ENCODE data around the gene ADGRV1.

The ADGRV1 gene

DNA sequence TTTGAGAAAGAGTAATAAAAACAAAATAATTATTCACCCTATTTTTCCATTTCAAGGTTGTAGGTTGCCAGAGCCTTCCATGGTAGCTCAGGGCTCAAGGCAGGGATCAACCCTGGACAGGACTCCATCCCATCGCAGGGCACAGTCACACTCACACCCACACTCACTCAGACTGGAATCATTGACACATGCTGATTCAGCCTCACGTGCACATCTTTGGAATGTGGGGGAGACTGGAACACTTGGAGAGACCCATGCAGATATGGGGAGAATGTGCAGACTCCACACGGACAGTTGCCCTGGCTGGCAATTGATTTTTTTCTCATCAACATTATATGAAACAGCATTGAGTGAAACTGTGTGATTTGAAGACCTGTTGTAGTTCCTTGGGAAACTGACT lies 234.1 kb downstream of the ADGRV1 start:
- no peak for TF ChIP-seq YY1 (IDR thresholded peaks at IDR 0.05; ENCODE audit: low read depth)
- TF ChIP-seq, protein P1, sequence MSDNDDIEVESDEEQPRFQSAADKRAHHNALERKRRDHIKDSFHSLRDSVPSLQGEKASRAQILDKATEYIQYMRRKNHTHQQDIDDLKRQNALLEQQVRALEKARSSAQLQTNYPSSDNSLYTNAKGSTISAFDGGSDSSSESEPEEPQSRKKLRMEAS (IDR thresholded peaks at IDR 0.05) = no peak
- TF ChIP-seq TAF1 (IDR thresholded peaks at IDR 0.05; ENCODE audit: low read depth) = no peak
- no peak for TF ChIP-seq ZBTB7A (IDR thresholded peaks at IDR 0.05; ENCODE audit: low read depth)
- no peak for TF ChIP-seq RAD21 (IDR thresholded peaks at IDR 0.05; ENCODE audit: low read depth)
- TF ChIP-seq EP300 (IDR thresholded peaks at IDR 0.05; ENCODE audit: borderline replicate concordance) = no peak
- TF ChIP-seq TEAD4 (IDR thresholded peaks at IDR 0.05) = no peak
- no peak for TF ChIP-seq CEBPB (IDR thresholded peaks at IDR 0.05)
- TF ChIP-seq FOXM1 (IDR thresholded peaks at IDR 0.05; ENCODE audit: borderline replicate concordance, low read depth) = no peak
- no peak for TF ChIP-seq TCF12 (IDR thresholded peaks at IDR 0.05; ENCODE audit: low read depth)
- TF ChIP-seq NFIC (IDR thresholded peaks at IDR 0.05) = no peak
- TF ChIP-seq, protein P2, sequence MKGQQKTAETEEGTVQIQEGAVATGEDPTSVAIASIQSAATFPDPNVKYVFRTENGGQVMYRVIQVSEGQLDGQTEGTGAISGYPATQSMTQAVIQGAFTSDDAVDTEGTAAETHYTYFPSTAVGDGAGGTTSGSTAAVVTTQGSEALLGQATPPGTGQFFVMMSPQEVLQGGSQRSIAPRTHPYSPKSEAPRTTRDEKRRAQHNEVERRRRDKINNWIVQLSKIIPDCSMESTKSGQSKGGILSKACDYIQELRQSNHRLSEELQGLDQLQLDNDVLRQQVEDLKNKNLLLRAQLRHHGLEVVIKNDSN (IDR thresholded peaks at IDR 0.05) = no peak
- TF ChIP-seq, protein P3, sequence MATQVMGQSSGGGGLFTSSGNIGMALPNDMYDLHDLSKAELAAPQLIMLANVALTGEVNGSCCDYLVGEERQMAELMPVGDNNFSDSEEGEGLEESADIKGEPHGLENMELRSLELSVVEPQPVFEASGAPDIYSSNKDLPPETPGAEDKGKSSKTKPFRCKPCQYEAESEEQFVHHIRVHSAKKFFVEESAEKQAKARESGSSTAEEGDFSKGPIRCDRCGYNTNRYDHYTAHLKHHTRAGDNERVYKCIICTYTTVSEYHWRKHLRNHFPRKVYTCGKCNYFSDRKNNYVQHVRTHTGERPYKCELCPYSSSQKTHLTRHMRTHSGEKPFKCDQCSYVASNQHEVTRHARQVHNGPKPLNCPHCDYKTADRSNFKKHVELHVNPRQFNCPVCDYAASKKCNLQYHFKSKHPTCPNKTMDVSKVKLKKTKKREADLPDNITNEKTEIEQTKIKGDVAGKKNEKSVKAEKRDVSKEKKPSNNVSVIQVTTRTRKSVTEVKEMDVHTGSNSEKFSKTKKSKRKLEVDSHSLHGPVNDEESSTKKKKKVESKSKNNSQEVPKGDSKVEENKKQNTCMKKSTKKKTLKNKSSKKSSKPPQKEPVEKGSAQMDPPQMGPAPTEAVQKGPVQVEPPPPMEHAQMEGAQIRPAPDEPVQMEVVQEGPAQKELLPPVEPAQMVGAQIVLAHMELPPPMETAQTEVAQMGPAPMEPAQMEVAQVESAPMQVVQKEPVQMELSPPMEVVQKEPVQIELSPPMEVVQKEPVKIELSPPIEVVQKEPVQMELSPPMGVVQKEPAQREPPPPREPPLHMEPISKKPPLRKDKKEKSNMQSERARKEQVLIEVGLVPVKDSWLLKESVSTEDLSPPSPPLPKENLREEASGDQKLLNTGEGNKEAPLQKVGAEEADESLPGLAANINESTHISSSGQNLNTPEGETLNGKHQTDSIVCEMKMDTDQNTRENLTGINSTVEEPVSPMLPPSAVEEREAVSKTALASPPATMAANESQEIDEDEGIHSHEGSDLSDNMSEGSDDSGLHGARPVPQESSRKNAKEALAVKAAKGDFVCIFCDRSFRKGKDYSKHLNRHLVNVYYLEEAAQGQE (IDR thresholded peaks at IDR 0.05; ENCODE audit: low read depth) = no peak
- TF ChIP-seq EGR1 (IDR thresholded peaks at IDR 0.05) = no peak
- no peak for TF ChIP-seq CREB1 (IDR thresholded peaks at IDR 0.05; ENCODE audit: low read depth)

DNA sequence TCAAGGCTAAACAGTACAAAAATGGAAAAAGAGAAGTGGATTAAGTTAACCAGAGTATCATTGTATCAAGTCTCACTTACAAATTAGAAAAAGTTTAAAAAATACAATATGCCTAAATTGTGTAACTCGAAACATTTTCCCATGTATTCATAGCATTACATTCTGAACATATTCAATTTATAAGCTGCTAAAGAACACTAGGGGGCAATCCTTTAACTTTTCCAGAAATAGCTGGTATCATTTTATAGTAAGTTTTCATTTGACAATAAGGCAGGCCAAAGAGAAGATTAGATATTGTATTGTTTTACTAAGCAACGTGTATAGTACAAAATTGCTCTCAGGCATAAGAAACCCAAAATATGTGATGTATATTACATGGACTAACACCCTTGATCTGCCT lies 234.6 kb downstream of the ADGRV1 start:
- TF ChIP-seq TAF1 (IDR thresholded peaks at IDR 0.05; ENCODE audit: low read depth) (no peak), NFIC (IDR thresholded peaks at IDR 0.05) (no peak), CEBPB (IDR thresholded peaks at IDR 0.05) (no peak), CREB1 (IDR thresholded peaks at IDR 0.05; ENCODE audit: low read depth) (no peak), RAD21 (IDR thresholded peaks at IDR 0.05; ENCODE audit: low read depth) (no peak), TCF12 (IDR thresholded peaks at IDR 0.05; ENCODE audit: low read depth) (no peak), TEAD4 (IDR thresholded peaks at IDR 0.05) (no peak), ZBTB7A (IDR thresholded peaks at IDR 0.05; ENCODE audit: low read depth) (no peak), FOXM1 (IDR thresholded peaks at IDR 0.05; ENCODE audit: borderline replicate concordance, low read depth) (no peak), EGR1 (IDR thresholded peaks at IDR 0.05) (no peak), EP300 (IDR thresholded peaks at IDR 0.05; ENCODE audit: borderline replicate concordance) (no peak), YY1 (IDR thresholded peaks at IDR 0.05; ENCODE audit: low read depth) (no peak)
- TF ChIP-seq, protein P3 (IDR thresholded peaks at IDR 0.05; ENCODE audit: low read depth) = no peak
- TF ChIP-seq, protein P1 (IDR thresholded peaks at IDR 0.05) = no peak
- TF ChIP-seq, protein P2 (IDR thresholded peaks at IDR 0.05) = no peak

DNA sequence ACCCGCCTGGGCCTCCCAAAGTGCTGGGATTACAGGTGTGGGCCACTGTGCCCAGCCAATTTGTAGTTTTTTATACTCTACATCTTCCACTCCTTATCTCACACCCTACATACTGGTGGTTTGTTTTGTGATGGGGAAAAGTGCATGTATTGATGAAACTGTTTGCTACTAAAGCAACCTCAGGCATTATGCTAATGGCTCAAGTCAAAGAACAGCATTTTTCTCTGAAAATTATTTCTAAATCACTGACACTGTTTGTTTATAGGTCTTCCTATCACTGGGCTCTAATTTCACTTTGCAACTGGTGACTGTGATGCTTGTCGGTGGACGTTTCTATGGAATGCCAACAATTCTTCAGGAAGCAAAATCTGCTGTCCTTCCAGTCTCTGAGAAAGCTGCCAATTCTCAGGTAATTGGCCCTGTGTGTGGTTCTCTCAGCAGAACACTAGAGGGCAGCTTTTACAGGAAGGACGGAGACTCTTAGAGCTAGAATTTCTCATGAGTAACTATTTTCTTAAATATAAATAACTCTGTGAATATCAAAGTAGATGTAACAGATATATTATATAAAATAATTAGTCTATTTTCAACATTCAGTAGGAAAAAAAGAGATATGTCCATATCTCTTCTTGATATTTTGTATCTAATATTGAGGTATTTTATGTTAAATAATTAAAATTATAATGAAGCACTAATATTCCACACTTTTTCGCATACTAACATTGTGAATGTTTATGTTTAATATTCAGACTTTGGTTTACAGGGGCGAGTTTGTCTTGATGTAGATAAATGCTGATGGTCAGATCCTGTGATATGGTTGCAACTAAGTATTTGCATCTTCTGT lies 244.1 kb downstream of the ADGRV1 start:
- TF ChIP-seq NFIC (IDR thresholded peaks at IDR 0.05) = no peak
- TF ChIP-seq, protein P2 (IDR thresholded peaks at IDR 0.05) = no peak
- no peak for TF ChIP-seq CREB1 (IDR thresholded peaks at IDR 0.05; ENCODE audit: low read depth)
- TF ChIP-seq RAD21 (IDR thresholded peaks at IDR 0.05; ENCODE audit: low read depth) = peak; percentile 43

DNA sequence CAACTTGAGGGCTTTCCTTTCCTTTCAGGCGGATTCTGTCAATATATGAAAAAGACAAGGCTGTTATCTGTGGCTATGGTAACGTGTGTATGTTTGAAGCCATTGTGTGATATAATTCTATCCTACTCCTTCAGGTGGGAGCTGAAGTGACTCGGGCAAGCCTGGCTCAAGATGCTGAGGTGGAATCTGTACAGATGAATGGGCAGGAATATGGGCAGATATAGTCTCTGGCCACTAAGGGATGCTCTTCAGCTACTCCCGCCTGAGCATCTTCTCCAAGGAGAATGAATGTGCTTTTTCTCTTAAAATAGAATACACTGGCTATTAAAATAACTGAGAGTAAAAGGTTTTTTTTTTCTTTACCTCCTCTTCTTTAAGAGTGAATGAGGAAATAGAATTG lies 244.8 kb downstream of the ADGRV1 start:
- TF ChIP-seq YY1 (IDR thresholded peaks at IDR 0.05; ENCODE audit: low read depth) (no peak), EGR1 (IDR thresholded peaks at IDR 0.05) (no peak), NFIC (IDR thresholded peaks at IDR 0.05) (no peak), TEAD4 (IDR thresholded peaks at IDR 0.05) (no peak), FOXM1 (IDR thresholded peaks at IDR 0.05; ENCODE audit: borderline replicate concordance, low read depth) (no peak), TCF12 (IDR thresholded peaks at IDR 0.05; ENCODE audit: low read depth) (no peak), ZBTB7A (IDR thresholded peaks at IDR 0.05; ENCODE audit: low read depth) (no peak), CEBPB (IDR thresholded peaks at IDR 0.05) (no peak), RAD21 (IDR thresholded peaks at IDR 0.05; ENCODE audit: low read depth) (no peak), CREB1 (IDR thresholded peaks at IDR 0.05; ENCODE audit: low read depth) (no peak), EP300 (IDR thresholded peaks at IDR 0.05; ENCODE audit: borderline replicate concordance) (no peak)
- TF ChIP-seq, protein P2 (IDR thresholded peaks at IDR 0.05) = no peak
- TF ChIP-seq, protein P1 (IDR thresholded peaks at IDR 0.05) = no peak
